Erythroblast (primary cell): ENCODE results near the gene CNOT6.

ENCODE experiments used
- GATA1 ChIP-seq: IDR thresholded peaks from 2 replicates; pipeline ENCODE4 v1.6.1; 2011; ENCODE audit warnings: low read depth, mild to moderate bottlenecking, control low read depth, low read length, moderate library complexity
- POLR2A ChIP-seq: IDR thresholded peaks from 2 replicates; pipeline ENCODE4 v1.6.1; 2011; ENCODE audit warnings: mild to moderate bottlenecking, low read length

- no peak for TF ChIP-seq POLR2A
- no peak for TF ChIP-seq GATA1
Observed at GRCh38 chr5:180600554-180601041, 106.4 kb downstream of the CNOT6 start.
